Epithelial cell of esophagus (primary cell): Measurements from ENCODE around the gene RENBP.
A peak's percentile ranks its signal among the peaks of the same experiment; 100 is the strongest.

Source experiments
- DNase-seq: peaks from one replicate; pipeline ENCODE4 v3.0.0; 2010; ENCODE audit warnings: low read depth
- H3K4me3 ChIP-seq: 2 replicates; pipeline ENCODE4 v1.5.1; 2011; ENCODE audit warnings: mild to moderate bottlenecking, low read length, control low read depth
- CTCF ChIP-seq: IDR thresholded peaks from 2 replicates; pipeline ENCODE4 v1.5.1; 2011; ENCODE audit warnings: low read depth, mild to moderate bottlenecking, low read length, control low read depth, inconsistent platforms; ENCODE audit not compliant: insufficient read depth; ENCODE audit errors: missing control alignments

The RENBP gene

GRCh38 chrX:153887385-153887784 is 57.1 kb downstream of the RENBP start:
- TF ChIP-seq CTCF = no peak
- DNase-seq = no peak
- H3K4me3 ChIP-seq = no peak overlapping the region

- no peak overlapping the region for H3K4me3 ChIP-seq
- no peak for DNase-seq
- no peak for TF ChIP-seq CTCF
These were observed 57.5 kb downstream of the RENBP start for GRCh38 chrX:153886915-153887314.

- no peak for TF ChIP-seq CTCF
- DNase-seq = peak; percentile 17
- no peak within 1 kb of the TSS for H3K4me3 ChIP-seq
These were observed 58.2 kb downstream of the RENBP start, which contains the start of gene L1CAM for GRCh38 chrX:153885968-153886903. Gene L1CAM (minus strand): TSS chrX:153886173. CDS start chrX:153875836, 10,337 bp downstream.
